ENCODE data around the gene MYD88. TPM values are rescaled to one million over a fixed set of nuclear protein-coding genes. Genes with fewer than 3 reads are reported as not detected.

The MYD88 gene
- 5.7 and 6.6 TPM in 2 replicates for total RNA-seq

GRCh38 chr3:38138349-38139190, at the start of gene MYD88:
Gene MYD88 (plus strand): TSS chr3:38138661. CDS start chr3:38138701, 40 bp downstream.

DNA sequence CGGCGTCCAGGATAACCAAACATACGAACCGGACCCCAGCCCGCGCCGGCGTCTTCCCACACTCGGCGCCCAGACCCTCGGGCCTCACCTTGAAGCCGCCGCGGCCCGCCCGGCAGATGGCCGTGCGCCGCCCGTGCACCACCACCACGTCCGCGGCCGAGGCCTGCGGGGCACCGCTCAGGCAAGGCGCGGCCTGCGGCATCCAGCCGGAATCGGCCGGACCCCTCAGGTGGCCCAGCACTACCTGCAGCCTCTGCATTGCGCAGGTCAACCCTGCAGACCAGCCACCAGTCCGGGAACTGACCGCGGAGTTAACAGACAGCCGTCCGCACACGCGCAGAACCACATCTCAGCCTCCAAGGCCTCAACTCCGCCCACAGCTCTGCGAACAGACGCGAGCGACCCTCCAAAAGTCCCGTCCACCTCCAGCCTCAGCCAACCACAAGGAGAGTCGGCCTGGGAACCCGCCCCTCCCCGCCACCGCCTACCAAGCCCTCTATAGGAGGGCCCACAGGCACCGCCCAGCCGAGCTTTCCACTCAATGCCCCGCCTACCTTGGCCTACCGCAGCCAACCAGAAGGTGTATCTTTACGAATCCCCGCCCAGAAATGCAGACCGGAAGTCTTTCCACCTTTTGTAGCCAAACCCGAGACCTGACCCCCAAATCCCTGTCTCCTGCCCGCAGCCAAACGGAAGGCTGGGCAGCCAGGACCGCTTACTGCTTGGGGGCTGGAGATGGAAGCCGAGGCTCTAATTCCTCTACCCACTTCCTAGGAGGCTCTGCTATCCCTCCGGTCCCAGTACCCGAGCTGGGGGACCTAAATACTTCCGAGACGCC, 1.5 kb upstream of the MYD88 start, which contains the start of gene ACAA1:
TSS of gene ACAA1 (minus strand) at position 351 of the 838 bp plus-strand sequence. CDS start at position 259, 92 bp downstream.

GRCh38 chr3:38164952-38165721, 26.7 kb downstream of the MYD88 start, which contains the start of gene OXSR1:
Gene OXSR1 (plus strand): TSS chr3:38165537. CDS start chr3:38165877, 340 bp downstream.

Small RNA genes lying within 50 kb of the gene (small RNA-seq; reads per million reads assigned to genes)
- not detected for gene RF00019

Other genes with a start within 250 kb of the MYD88 start
- 5.1 and 5.3 TPM in 2 replicates for gene VILL, start 147.9 kb upstream of the MYD88 start, total RNA-seq
- gene PLCD1, start 109.0 kb upstream of the MYD88 start, total RNA-seq, result 27.2 and 28.3 TPM in 2 replicates
- under 0.01 TPM in 2 replicates for gene DLEC1, start 99.5 kb upstream of the MYD88 start, total RNA-seq
- gene ACAA1, start 1.5 kb upstream of the MYD88 start, total RNA-seq, result 13.7 and 15.8 TPM in 2 replicates
- gene OXSR1, start 26.9 kb downstream of the MYD88 start, total RNA-seq, result 30.1 and 52.2 TPM in 2 replicates
- 0.37 and 1.2 TPM in 2 replicates for gene SLC22A13, start 127.2 kb downstream of the MYD88 start, total RNA-seq
- 0.20 and 1.5 TPM in 2 replicates for gene SLC22A14, start 143.6 kb downstream of the MYD88 start, total RNA-seq
- 7.7 and 13.9 TPM in 2 replicates for gene XYLB, start 208.1 kb downstream of the MYD88 start, total RNA-seq

Data from subcutaneous preadipocyte (primary cell).